ENCODE measurements around the gene LIPA.

LIPA gene

DNA sequence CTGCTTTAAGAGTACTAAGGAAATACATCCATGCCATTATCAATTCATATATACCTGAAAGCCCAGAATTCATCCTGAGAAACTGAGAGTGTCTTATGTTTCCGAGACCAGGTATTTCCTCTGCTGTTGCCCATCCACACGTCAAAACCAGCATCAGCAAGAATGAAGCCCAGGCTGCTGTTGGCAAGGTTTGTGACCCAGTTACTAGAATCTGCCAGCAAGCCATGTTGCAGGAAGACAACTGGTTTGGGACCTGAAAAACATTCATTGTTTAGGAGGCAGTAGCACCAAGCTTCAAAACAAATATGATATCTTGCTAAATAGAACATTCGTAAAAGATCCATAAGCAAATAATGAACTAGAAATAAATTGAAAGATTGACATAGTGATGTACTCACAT lies 23.4 kb downstream of the LIPA start:
- no peaks in the 10 kb centered on the region for H3K27me3 ChIP-seq (ENCODE audit: insufficient read depth, low read length, poor library complexity)

DNA sequence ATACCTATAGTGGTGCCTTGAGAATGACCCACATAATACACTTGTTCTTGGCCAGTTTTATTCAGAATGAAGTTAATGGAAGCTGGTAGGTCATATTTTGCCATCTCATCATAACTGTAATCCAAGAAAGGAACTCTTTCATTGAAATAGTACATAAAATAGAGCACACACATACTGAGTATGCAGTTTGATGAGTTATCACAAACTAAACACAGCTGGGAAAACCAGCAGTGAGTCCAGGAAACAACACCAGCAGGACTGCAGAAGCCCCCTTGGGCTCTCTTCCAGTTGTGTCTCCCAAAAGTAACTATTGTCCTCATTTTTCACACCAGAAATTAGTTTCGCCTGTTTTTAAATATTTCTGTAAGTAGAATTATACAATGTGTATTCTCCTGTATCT lies 24.7 kb downstream of the LIPA start:
- no peak for TF ChIP-seq EZH2 (IDR thresholded peaks at IDR 0.05; ENCODE audit: borderline replicate concordance, low read depth, low read length, severe bottlenecking)
- TF ChIP-seq, protein P1, sequence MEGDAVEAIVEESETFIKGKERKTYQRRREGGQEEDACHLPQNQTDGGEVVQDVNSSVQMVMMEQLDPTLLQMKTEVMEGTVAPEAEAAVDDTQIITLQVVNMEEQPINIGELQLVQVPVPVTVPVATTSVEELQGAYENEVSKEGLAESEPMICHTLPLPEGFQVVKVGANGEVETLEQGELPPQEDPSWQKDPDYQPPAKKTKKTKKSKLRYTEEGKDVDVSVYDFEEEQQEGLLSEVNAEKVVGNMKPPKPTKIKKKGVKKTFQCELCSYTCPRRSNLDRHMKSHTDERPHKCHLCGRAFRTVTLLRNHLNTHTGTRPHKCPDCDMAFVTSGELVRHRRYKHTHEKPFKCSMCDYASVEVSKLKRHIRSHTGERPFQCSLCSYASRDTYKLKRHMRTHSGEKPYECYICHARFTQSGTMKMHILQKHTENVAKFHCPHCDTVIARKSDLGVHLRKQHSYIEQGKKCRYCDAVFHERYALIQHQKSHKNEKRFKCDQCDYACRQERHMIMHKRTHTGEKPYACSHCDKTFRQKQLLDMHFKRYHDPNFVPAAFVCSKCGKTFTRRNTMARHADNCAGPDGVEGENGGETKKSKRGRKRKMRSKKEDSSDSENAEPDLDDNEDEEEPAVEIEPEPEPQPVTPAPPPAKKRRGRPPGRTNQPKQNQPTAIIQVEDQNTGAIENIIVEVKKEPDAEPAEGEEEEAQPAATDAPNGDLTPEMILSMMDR (IDR thresholded peaks at IDR 0.05; ENCODE audit: borderline replicate concordance, extremely low read depth, low read length, poor library complexity, severe bottlenecking), result no peak
- H3K4me1 ChIP-seq (ENCODE audit: insufficient read depth, low read length), result no peaks in the 10 kb centered on the region
- no peak overlapping the region for H3K9ac ChIP-seq (ENCODE audit: low read depth, low read length)
- H3K27ac ChIP-seq (ENCODE audit: low read length), result no peak overlapping the region
- no peaks in the 10 kb centered on the region for H3K9me3 ChIP-seq (ENCODE audit: insufficient read depth, low read length, severe bottlenecking)
- no peak overlapping the region for H2AFZ ChIP-seq (ENCODE audit: low read depth, low read length)
- H3K4me3 ChIP-seq (ENCODE audit: low read depth in 1 of 2, low read length in 2 of 2), result no peak overlapping the region
- H3K36me3 ChIP-seq (ENCODE audit: insufficient read depth, low read length), result no peaks in the 10 kb centered on the region
- no peaks in the 10 kb centered on the region for H3K79me2 ChIP-seq (ENCODE audit: insufficient read depth, low read length)
- no peak overlapping the region for H3K4me2 ChIP-seq (ENCODE audit: insufficient read depth, low read length)
- ATAC-seq (ENCODE audit: insufficient read depth, low read depth) (no peak), DNase-seq (no peak)
- H4K20me1 ChIP-seq (ENCODE audit: insufficient read depth, low read length), result no peaks in the 10 kb centered on the region
- no peaks in the 10 kb centered on the region for H3K27me3 ChIP-seq (ENCODE audit: insufficient read depth, low read length, poor library complexity)

More for the DNA sequence above, 23.4 kb downstream of the LIPA start:
- no peak for DNase-seq
- Histone ChIP-seq H4K20me1 (ENCODE audit: insufficient read depth, low read length) (no peaks in the 10 kb centered on the region), H3K4me2 (ENCODE audit: insufficient read depth, low read length) (no peak overlapping the region), H3K79me2 (ENCODE audit: insufficient read depth, low read length) (no peaks in the 10 kb centered on the region), H3K27ac (ENCODE audit: low read length) (no peak overlapping the region), H3K9ac (ENCODE audit: low read depth, low read length) (no peak overlapping the region), H2AFZ (ENCODE audit: low read depth, low read length) (no peak overlapping the region), H3K9me3 (ENCODE audit: insufficient read depth, low read length, severe bottlenecking) (no peaks in the 10 kb centered on the region), H3K4me3 (ENCODE audit: low read depth in 1 of 2, low read length in 2 of 2) (no peak overlapping the region), H3K4me1 (ENCODE audit: insufficient read depth, low read length) (no peaks in the 10 kb centered on the region), H3K36me3 (ENCODE audit: insufficient read depth, low read length) (no peaks in the 10 kb centered on the region)
- ATAC-seq (ENCODE audit: insufficient read depth, low read depth), result no peak
- TF ChIP-seq, protein P1 (IDR thresholded peaks at IDR 0.05; ENCODE audit: borderline replicate concordance, extremely low read depth, low read length, poor library complexity, severe bottlenecking), result no peak
- no peak for TF ChIP-seq EZH2 (IDR thresholded peaks at IDR 0.05; ENCODE audit: borderline replicate concordance, low read depth, low read length, severe bottlenecking)

DNA sequence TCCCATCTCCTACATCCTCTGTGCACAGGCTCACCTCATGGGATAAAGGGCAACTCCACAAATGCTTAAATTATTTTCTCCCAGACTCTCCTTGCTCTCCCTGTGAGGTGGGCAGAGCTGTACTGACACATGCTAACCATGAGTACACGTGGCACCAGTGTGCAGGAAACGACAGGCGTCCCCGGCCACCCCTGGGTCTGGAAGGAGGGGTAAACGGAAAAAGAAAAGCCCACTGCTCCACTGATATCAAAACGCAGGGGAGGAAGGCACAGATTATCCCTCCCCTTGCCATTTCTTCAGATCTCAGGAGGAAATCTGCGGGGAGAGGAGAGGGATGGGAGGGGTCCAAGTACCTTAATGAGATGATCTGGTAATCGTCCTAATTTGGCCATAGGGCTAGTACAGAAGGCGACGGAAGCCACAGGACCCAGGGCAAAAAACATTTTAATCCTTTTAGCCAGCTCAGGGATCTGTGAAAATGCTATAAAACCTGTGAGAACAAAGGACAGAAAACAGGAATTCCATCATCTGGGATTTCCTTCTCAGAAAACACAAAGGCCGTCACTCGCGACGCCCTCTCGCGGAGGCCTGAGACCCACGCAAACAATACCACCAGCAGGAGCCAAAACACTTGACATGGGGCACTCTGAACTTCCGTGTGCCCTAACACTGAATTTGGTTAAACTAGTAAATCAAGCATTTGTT lies 26.7 kb downstream of the LIPA start:
- DNase-seq, result no peak
- TF ChIP-seq, protein P1 (IDR thresholded peaks at IDR 0.05; ENCODE audit: borderline replicate concordance, extremely low read depth, low read length, poor library complexity, severe bottlenecking), result no peak
- TF ChIP-seq EZH2 (IDR thresholded peaks at IDR 0.05; ENCODE audit: borderline replicate concordance, low read depth, low read length, severe bottlenecking), result no peak
- no peaks in the 10 kb centered on the region for H3K4me1 ChIP-seq (ENCODE audit: insufficient read depth, low read length)
- H3K27ac ChIP-seq (ENCODE audit: low read length), result no peak overlapping the region
- H4K20me1 ChIP-seq (ENCODE audit: insufficient read depth, low read length), result no peaks in the 10 kb centered on the region
- no peak overlapping the region for H2AFZ ChIP-seq (ENCODE audit: low read depth, low read length)
- no peak overlapping the region for H3K9ac ChIP-seq (ENCODE audit: low read depth, low read length)
- no peak overlapping the region for H3K4me2 ChIP-seq (ENCODE audit: insufficient read depth, low read length)
- H3K9me3 ChIP-seq (ENCODE audit: insufficient read depth, low read length, severe bottlenecking), result no peaks in the 10 kb centered on the region
- no peaks in the 10 kb centered on the region for H3K27me3 ChIP-seq (ENCODE audit: insufficient read depth, low read length, poor library complexity)
- no peak for ATAC-seq (ENCODE audit: insufficient read depth, low read depth)
- no peak overlapping the region for H3K4me3 ChIP-seq (ENCODE audit: low read depth in 1 of 2, low read length in 2 of 2)
- H3K36me3 ChIP-seq (ENCODE audit: insufficient read depth, low read length), result no peaks in the 10 kb centered on the region
- no peaks in the 10 kb centered on the region for H3K79me2 ChIP-seq (ENCODE audit: insufficient read depth, low read length)

Measured in DND-41 (cell line).